Common myeloid progenitor, CD34-positive (primary cell): ENCODE data around the gene TM4SF20.

Experiments
- CTCF ChIA-PET: fragments of 350-600 bp; sonication (Branson Sonifier 250); formaldehyde crosslinking; loops from one replicate; lab custom pipeline; 2021; ENCODE audit warnings: antibody characterized with exemption; lab: Charles Lee
- POLR2A ChIA-PET: fragments of 350-600 bp; sonication (Branson Sonifier 250); formaldehyde crosslinking; loops from one replicate; lab custom pipeline; 2021; ENCODE audit warnings: antibody characterized with exemption; lab: Charles Lee
- DNase-seq, 3 donors: peaks; one replicate each; pipeline versions ENCODE4 v3.0.0 to v3.0.0-alpha.2; 2013
- H3K27ac ChIP-seq, 2 experiments: 1 replicate in 1 of 2; 2 replicates in 1 of 2; pipeline ENCODE4 v1.7.0; 2013; ENCODE audit warnings: inconsistent platforms in 2 of 2, low read length in 2 of 2, mild to moderate bottlenecking in 2 of 2, low read depth in 1 of 2, moderate library complexity in 1 of 2; ENCODE audit not compliant: severe bottlenecking in 2 of 2, insufficient read depth in 1 of 2, poor library complexity in 1 of 2
- H3K27me3 ChIP-seq, 5 experiments: replicated peaks in 2 of 5; 1 replicate in 3 of 5; 2 replicates in 2 of 5; pipeline versions ENCODE4 v1.6.1 to v1.7.0; 2013; ENCODE audit warnings: low read length in 4 of 5, mild to moderate bottlenecking in 2 of 5, moderate library complexity in 2 of 5, inconsistent platforms in 1 of 5; ENCODE audit not compliant: insufficient read depth in 5 of 5, control insufficient read depth in 4 of 5
- H3K36me3 ChIP-seq, 4 experiments: 1 replicate in 2 of 4; 2 replicates in 2 of 4; pipeline versions ENCODE4 v1.6.1 to v1.7.0; 2013; ENCODE audit warnings: low read length in 3 of 4, control low read depth in 1 of 4, mild to moderate bottlenecking in 1 of 4; ENCODE audit not compliant: control insufficient read depth in 4 of 4, insufficient read depth in 4 of 4
- H3K4me1 ChIP-seq, 4 experiments: 1 replicate in 3 of 4; 2 replicates in 1 of 4; pipeline versions ENCODE4 v1.6.1 to v1.7.1; 2013; ENCODE audit warnings: low read length in 3 of 4, mild to moderate bottlenecking in 3 of 4, control low read depth in 1 of 4, inconsistent platforms in 1 of 4, moderate library complexity in 1 of 4; ENCODE audit not compliant: control insufficient read depth in 4 of 4, insufficient read depth in 4 of 4; ENCODE audit errors: control extremely low read depth in 1 of 4
- H3K4me3 ChIP-seq, 7 experiments: 1 replicate in 4 of 7; 2 replicates in 3 of 7; pipeline versions ENCODE4 v1.5.1 to v1.7.0; 2013; ENCODE audit warnings: mild to moderate bottlenecking in 7 of 7, low read length in 6 of 7, moderate library complexity in 6 of 7, inconsistent platforms in 2 of 7, low read depth in 2 of 7, control low read depth in 1 of 7; ENCODE audit not compliant: insufficient read depth in 4 of 7, control insufficient read depth in 1 of 7; ENCODE audit errors: extremely low read depth in 1 of 7
- H3K9me3 ChIP-seq, 5 experiments: 1 replicate in 4 of 5; 2 replicates in 1 of 5; pipeline versions ENCODE4 v1.6.1 to v1.7.1; 2013; ENCODE audit warnings: low read length in 4 of 5, mild to moderate bottlenecking in 2 of 5, inconsistent platforms in 1 of 5, low read depth in 1 of 5, moderate library complexity in 1 of 5; ENCODE audit not compliant: control insufficient read depth in 4 of 5, insufficient read depth in 2 of 5; ENCODE audit errors: control extremely low read depth in 1 of 5
- WGBS: methylation state at CpG from one replicate; pipeline ENCODE4 v1.1.5; 2013; ENCODE audit not compliant: insufficient coverage; 5-methylcytosine and 5-hydroxymethylcytosine counted together

Gene TM4SF20

GRCh38 chr2:227323818-227324217 is 55.3 kb downstream of the TM4SF20 start:
- WGBS = 93% methylated on average over 3 of the region's 4 CpGs
- Histone ChIP-seq H3K27ac (no peak overlapping the region), H3K4me1 (peaks cover 0 to 27% (median 15%) of the 10 kb centered on the region in 4 experiments), H3K9me3 (peaks cover 0 to 5% (median 0%) of the 10 kb centered on the region in 5 experiments), H3K36me3 (peaks cover 0 to 4% (median 2%) of the 10 kb centered on the region in 4 experiments), H3K27me3 (no peaks in the 10 kb centered on the region), H3K4me3 (no peak overlapping the region)
- POLR2A ChIA-PET = no interaction called here
- no peak for DNase-seq
- CTCF ChIA-PET = no interaction called here

DNA sequence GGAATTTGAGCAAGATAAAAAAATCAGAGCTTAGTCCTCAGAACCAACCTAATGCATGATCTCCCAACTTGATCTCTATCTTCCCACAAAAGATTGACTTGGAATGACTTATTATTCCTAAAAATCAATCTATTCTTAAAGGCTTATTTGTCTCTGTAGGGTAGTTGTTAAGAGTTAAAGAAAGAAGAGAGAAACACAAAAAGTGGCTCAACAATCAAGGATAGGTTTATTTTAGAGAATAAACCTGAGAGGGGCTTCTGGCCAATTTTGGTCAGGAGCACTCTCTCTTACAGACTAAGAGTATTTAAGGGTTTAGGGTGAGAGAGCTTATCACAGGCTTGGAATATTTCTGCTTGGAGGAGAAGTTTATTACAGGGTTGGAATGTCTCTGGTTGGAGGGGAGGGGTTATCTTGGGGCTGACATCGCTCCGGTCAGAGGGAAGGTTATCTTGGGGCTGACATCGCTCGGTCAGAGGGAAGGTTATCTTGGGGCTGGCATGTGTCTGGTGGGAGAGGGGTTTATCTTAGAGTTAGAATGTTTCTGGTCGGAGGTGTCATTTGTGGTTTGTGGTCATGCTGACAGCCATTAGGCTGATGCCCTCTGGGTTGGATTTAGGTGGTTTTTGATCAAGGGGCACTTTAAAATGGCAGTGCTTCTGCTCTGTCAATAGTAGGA is 56.4 kb downstream of the TM4SF20 start:
- Histone ChIP-seq H3K4me1 (peaks cover 0 to 27% (median 15%) of the 10 kb centered on the region in 4 experiments), H3K4me3 (no peak overlapping the region), H3K27me3 (no peaks in the 10 kb centered on the region), H3K9me3 (peaks cover 0 to 5% (median 2%) of the 10 kb centered on the region in 5 experiments), H3K27ac (no peak overlapping the region), H3K36me3 (no peaks in the 10 kb centered on the region)
- peak; percentile 22 to 57 (median 42) for DNase-seq
- ChIA-PET POLR2A (no interaction called here), CTCF (no interaction called here)
- 88% methylated on average over 5 of the region's 5 CpGs for WGBS

DNA sequence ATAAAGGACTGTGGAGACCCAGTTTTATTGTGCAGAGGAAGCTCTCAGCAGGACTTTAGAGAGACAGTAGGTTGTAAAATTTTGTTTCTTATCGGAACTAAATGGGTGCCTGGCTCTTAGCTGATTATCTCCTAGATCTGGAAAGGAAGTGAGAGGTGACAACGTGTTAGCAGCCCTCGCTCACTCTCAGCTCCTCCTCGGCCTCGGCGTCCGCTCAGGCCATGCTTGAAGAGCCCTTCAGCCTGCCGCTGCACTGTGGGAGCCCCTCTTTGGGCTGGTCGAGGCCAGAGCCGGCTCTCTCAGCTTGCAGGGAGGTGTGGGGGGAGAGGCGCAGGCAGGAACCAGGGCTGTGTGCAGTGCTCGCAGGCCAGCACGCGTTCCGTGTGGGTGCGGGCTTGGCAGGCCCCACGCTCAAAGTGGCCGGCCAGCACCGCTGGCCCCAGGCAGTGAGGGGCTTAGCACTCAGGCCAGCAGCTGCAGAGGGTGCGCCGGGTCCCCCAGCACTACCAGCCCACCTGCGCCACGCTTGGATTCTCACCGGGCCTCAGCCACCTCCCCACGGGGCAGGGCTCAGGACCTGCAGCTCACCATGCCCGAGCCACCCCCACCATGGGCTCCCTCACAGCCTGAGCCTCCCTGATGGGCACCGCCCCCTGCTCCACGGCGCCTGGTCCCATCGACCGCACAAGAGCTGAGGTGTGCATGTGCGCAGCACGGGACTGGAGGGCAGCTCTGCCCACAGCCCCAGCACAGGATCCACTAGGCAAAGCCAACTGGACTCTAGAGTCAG is 58.6 kb downstream of the TM4SF20 start:
- POLR2A ChIA-PET = no interaction called here
- Histone ChIP-seq H3K36me3 (no peaks in the 10 kb centered on the region), H3K4me1 (peaks cover 0 to 10% (median 6%) of the 10 kb centered on the region in 4 experiments), H3K4me3 (no peak overlapping the region), H3K9me3 (peaks cover 0 to 5% (median 2%) of the 10 kb centered on the region in 5 experiments), H3K27ac (no peak overlapping the region), H3K27me3 (no peaks in the 10 kb centered on the region)
- CTCF ChIA-PET = interaction anchor here (1.0 kb wide), 2 partner anchors 9 to 87 kb away, joined by 3 read pairs; no protein-coding TSS in a partner anchor
- WGBS = 95% methylated on average over 23 of the region's 33 CpGs
- peak in 1 of 3 donors; percentile 4 for DNase-seq

DNA sequence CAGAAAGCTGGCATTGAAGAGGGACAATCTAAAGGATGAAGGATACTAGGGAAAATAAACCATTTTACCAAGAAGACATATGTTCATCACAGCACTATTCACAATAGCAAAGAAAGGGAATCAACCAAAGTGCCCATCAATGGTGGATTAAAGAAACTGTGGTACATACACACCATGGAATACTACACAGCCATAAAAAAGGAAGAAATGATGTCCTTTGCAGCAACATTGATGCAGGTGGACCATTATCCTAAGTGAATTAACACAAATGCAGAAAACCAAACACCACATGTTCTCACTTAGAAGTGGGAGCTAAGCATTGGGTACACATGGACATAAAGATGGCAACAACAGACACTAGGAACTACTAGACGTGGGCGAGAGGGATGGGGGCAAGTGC is 61.3 kb downstream of the TM4SF20 start:
- H3K4me3 ChIP-seq = no peak overlapping the region
- no peak overlapping the region for H3K27ac ChIP-seq
- no peaks in the 10 kb centered on the region for H3K27me3 ChIP-seq
- DNase-seq = no peak
- ChIA-PET CTCF (no interaction called here), POLR2A (no interaction called here)
- H3K36me3 ChIP-seq = no peaks in the 10 kb centered on the region
- WGBS = 100% methylated on average over 1 of the region's 2 CpGs
- H3K9me3 ChIP-seq = peaks cover 0 to 5% (median 2%) of the 10 kb centered on the region in 5 experiments
- H3K4me1 ChIP-seq = no peaks in the 10 kb centered on the region

DNA sequence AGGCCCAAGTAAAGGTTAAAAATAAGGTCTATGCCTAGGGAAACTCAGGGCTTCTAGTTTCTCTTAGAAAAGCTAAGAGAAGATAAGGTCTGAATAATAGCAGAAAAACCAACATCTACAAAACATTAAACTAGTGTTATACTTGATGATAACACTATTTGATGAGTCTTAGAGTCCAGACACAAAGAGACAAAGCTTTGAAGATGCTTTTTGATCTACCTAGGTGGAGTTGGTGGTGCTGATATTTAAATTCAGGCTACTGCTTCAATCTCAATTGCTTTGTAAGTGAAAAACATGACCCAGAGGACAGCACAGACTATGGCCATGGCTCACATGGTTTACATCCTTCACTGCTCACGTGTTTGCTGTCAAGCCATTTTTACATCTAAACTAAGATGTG is 65.8 kb downstream of the TM4SF20 start:
- no peak overlapping the region for H3K27ac ChIP-seq
- no peaks in the 10 kb centered on the region for H3K36me3 ChIP-seq
- CTCF ChIA-PET = no interaction called here
- peaks cover 0 to 2% (median 0%) of the 10 kb centered on the region in 5 experiments for H3K9me3 ChIP-seq
- 100% methylated on average over 1 of the region's 1 CpG for WGBS
- DNase-seq = no peak
- no peaks in the 10 kb centered on the region for H3K27me3 ChIP-seq
- POLR2A ChIA-PET = no interaction called here
- no peak overlapping the region for H3K4me3 ChIP-seq
- no peaks in the 10 kb centered on the region for H3K4me1 ChIP-seq

DNA sequence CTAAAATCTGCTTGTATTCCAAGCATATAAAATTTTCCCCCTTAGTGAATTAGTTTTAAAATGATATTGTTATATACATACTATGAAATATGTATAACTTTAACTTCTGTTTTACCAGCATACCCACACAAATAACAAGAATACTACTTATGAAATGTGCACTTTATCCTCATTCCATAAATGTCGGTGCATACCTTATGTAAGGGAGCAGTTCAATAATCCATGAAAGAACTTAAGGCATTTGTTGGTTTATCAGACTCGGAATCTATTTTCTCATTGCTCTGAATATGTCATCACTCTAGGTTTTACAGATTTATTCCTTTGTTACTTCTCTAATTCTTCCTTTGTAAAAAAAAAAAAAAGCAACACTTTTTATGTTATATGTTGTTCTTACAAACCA is 66.5 kb downstream of the TM4SF20 start:
- no peak overlapping the region for H3K27ac ChIP-seq
- no peaks in the 10 kb centered on the region for H3K27me3 ChIP-seq
- WGBS = no CpG with 5 or more reads among the region's 2 CpGs
- no peak for DNase-seq
- POLR2A ChIA-PET = no interaction called here
- no peaks in the 10 kb centered on the region for H3K4me1 ChIP-seq
- no peaks in the 10 kb centered on the region for H3K9me3 ChIP-seq
- no peak overlapping the region for H3K4me3 ChIP-seq
- H3K36me3 ChIP-seq = no peaks in the 10 kb centered on the region
- CTCF ChIA-PET = no interaction called here
